HepG2 (cell line): ENCODE data around the gene C2. TPM values are rescaled to one million over a fixed set of nuclear protein-coding genes. Genes with fewer than 3 reads are reported as not detected.
A peak's percentile ranks its signal among the peaks of the same experiment; 100 is the strongest.

Experiments used
- ADNP ChIP-seq: sonication (generic); formaldehyde crosslinking; IDR thresholded peaks from 2 replicates; pipeline ENCODE4 v1.4.0; 2020; ENCODE audit warnings: missing genetic modification reagents
- ARID2 ChIP-seq: sonication (generic); formaldehyde crosslinking; IDR thresholded peaks from 2 replicates; pipeline ENCODE4 v1.8.1; 2022; ENCODE audit warnings: mild to moderate bottlenecking, missing genetic modification reagents, borderline replicate concordance
- CCAR2 ChIP-seq: fragments of 200-400 bp; formaldehyde crosslinking; optimal IDR thresholded peaks from 2 replicates; pipeline ENCODE3; 2018; ENCODE audit warnings: low read depth, mild to moderate bottlenecking, low read length, moderate library complexity
- EP300 ChIP-seq, 3 experiments: sonication (generic) in 1 of 3; formaldehyde crosslinking in 1 of 3; IDR thresholded peaks; 2 replicates each; pipeline versions ENCODE4 v1.5.1 to v1.6.1; 2011 to 2020; ENCODE audit warnings: low read depth in 2 of 3, low read length in 2 of 3, borderline replicate concordance in 1 of 3, improper control_type of control experiment in 1 of 3, mild to moderate bottlenecking in 1 of 3, missing genetic modification reagents in 1 of 3, moderate library complexity in 1 of 3
- FOXK2 ChIP-seq: fragments of 450-650 bp; IDR thresholded peaks from 2 replicates; pipeline ENCODE4 v1.6.1; 2016
- GFI1 ChIP-seq: sonication (generic); formaldehyde crosslinking; IDR thresholded peaks from 2 replicates; pipeline ENCODE4 v1.5.0; 2020; ENCODE audit warnings: missing genetic modification reagents, mild to moderate bottlenecking, borderline replicate concordance
- GLI4 ChIP-seq: sonication (generic); formaldehyde crosslinking; IDR thresholded peaks from 2 replicates; pipeline ENCODE4 v1.5.1; 2020; ENCODE audit warnings: missing genetic modification reagents, mild to moderate bottlenecking, moderate library complexity, borderline replicate concordance
- HCFC1 ChIP-seq: fragments of 150-350 bp; IDR thresholded peaks from 2 replicates; pipeline ENCODE4 v1.6.1; 2014; ENCODE audit warnings: low read depth, low read length
- HMG20B ChIP-seq: conservative IDR thresholded peaks from 2 replicates; pipeline ENCODE4 v1.6.1; 2016; ENCODE audit warnings: missing genetic modification reagents, missing compliant biosample characterization
- IRX3 ChIP-seq: sonication (generic); formaldehyde crosslinking; IDR thresholded peaks from 2 replicates; pipeline ENCODE4 v1.8.1; 2023; ENCODE audit warnings: mild to moderate bottlenecking, low read depth, missing genetic modification reagents, borderline replicate concordance
- KLF9 ChIP-seq: IDR thresholded peaks from 2 replicates; pipeline ENCODE4 v1.6.1; 2016; ENCODE audit warnings: low read depth
- MAX ChIP-seq: IDR thresholded peaks from 2 replicates; pipeline ENCODE4 v1.6.1; 2012; ENCODE audit warnings: inconsistent platforms
- MYC ChIP-seq: sonication (generic); formaldehyde crosslinking; IDR thresholded peaks from 2 replicates; pipeline ENCODE4 v1.9.0; 2021; ENCODE audit warnings: missing genetic modification reagents, borderline replicate concordance
- NFIC ChIP-seq: IDR thresholded peaks from 2 replicates; pipeline ENCODE4 v1.6.1; 2012; ENCODE audit warnings: mild to moderate bottlenecking, low read length, inconsistent platforms
- SIN3B ChIP-seq: fragments of 150-350 bp; IDR thresholded peaks from 2 replicates; pipeline ENCODE4 v1.6.1; 2014; ENCODE audit warnings: low read length
- STAG1 ChIP-seq: sonication (generic); formaldehyde crosslinking; IDR thresholded peaks from 2 replicates; pipeline ENCODE4 v1.4.0; 2020; ENCODE audit warnings: missing genetic modification reagents
- TAF15 ChIP-seq: fragments of 200-400 bp; formaldehyde crosslinking; IDR thresholded peaks from one replicate; pipeline ENCODE4 v1.6.1; 2018; ENCODE audit warnings: mild to moderate bottlenecking, low read depth, low read length; ENCODE audit not compliant: poor library complexity, severe bottlenecking
- TMF1 ChIP-seq: sonication (generic); formaldehyde crosslinking; IDR thresholded peaks from 2 replicates; pipeline ENCODE4 v1.8.1; 2022; ENCODE audit warnings: low read depth, missing genetic modification reagents
- ZFP62 ChIP-seq: sonication (generic); formaldehyde crosslinking; IDR thresholded peaks from 2 replicates; pipeline ENCODE4 v1.4.0; 2020; ENCODE audit warnings: missing genetic modification reagents
- ZFP91 ChIP-seq: sonication (generic); formaldehyde crosslinking; IDR thresholded peaks from 2 replicates; pipeline ENCODE4 v1.9.0; 2022; ENCODE audit warnings: missing genetic modification reagents, mild to moderate bottlenecking, borderline replicate concordance
- ZKSCAN1 ChIP-seq: fragments of 150-350 bp; IDR thresholded peaks from 2 replicates; pipeline ENCODE4 v1.6.1; 2014; ENCODE audit warnings: low read length
- ZNF337 ChIP-seq: sonication (generic); formaldehyde crosslinking; IDR thresholded peaks from 2 replicates; pipeline ENCODE4 v1.5.1; 2020; ENCODE audit warnings: missing genetic modification reagents, low read depth, mild to moderate bottlenecking, borderline replicate concordance
- ZNF598 ChIP-seq: sonication (generic); formaldehyde crosslinking; IDR thresholded peaks from 2 replicates; pipeline ENCODE4 v1.5.1; 2020; ENCODE audit warnings: mild to moderate bottlenecking, missing genetic modification reagents, borderline replicate concordance
- ZNF747 ChIP-seq: sonication (generic); formaldehyde crosslinking; IDR thresholded peaks from 2 replicates; pipeline ENCODE4 v1.8.1; 2023; ENCODE audit warnings: missing genetic modification reagents, mild to moderate bottlenecking, borderline replicate concordance
- ZNF777 ChIP-seq: sonication (generic); formaldehyde crosslinking; IDR thresholded peaks from 2 replicates; pipeline ENCODE4 v1.4.0; 2020; ENCODE audit warnings: missing genetic modification reagents
- ZNF800 ChIP-seq: sonication (generic); formaldehyde crosslinking; IDR thresholded peaks from 2 replicates; pipeline ENCODE4 v1.4.0; 2020; ENCODE audit warnings: missing genetic modification reagents
- polyA plus RNA-seq, 8 experiments: library from polyadenylated mRNA; depleted of rRNA in 3 of 8; stranded (reverse) in 7 of 8; unstranded in 1 of 8; fragments of >200 nt; fragmentation: Illumina TruSeq in 4 of 8; extraction: Trizol in 4 of 8; gene quantifications; 2 replicates each; pipeline versions ENCODE4 v1.2.1 to v1.2.3, GENCODE V29; 2011 to 2016; ENCODE audit warnings: low read depth in 4 of 8, missing spikeins in 1 of 8, mixed read lengths in 1 of 8; ENCODE audit not compliant: insufficient read depth in 1 of 8
- total RNA-seq, 5 experiments: library from RNA; depleted of rRNA; stranded (reverse); fragments of >200 nt; fragmentation: Illumina TruSeq; extraction: Trizol; gene quantifications; 2 replicates each; pipeline ENCODE4 v1.2.3, GENCODE V29; 2016; ENCODE audit warnings: low read depth in 1 of 5

Gene C2
- total and polyA plus RNA-seq, 2 of the 13 experiments (the other 11 are each of a cell fraction or from before 2014, with no cell fraction given) = 165 to 307 TPM

GRCh38 chr6:31945507-31946369 lies 18.2 kb downstream of the C2 start, which contains the start of gene CFB (continued):
- TF ChIP-seq ZFP91 (peak; percentile 72; the same call in 1 of the 2 replicates), EP300 (IDR thresholded peaks at IDR 0.05; ENCODE audit: low read depth in 2 of 2, low read length in 2 of 2) (peak; percentile 89 to 94; a peak in 3 of 4 replicates), EP300 (CRISPR knock-in tag; IDR thresholded peaks at IDR 0.05; ENCODE audit: borderline replicate concordance) (peak; percentile 92), ZNF747 (CRISPR knock-in tag) (peak; percentile 95), CCAR2 (peak; percentile 89), HCFC1 (peak; percentile 5; the same call in 1 of the 2 replicates), STAG1 (CRISPR knock-in tag) (peak; percentile 35; the same call in 1 of the 2 replicates), HMG20B (CRISPR knock-in tag) (peak; percentile 74), ZNF337 (CRISPR knock-in tag) (peak; percentile 66; the same call in 1 of the 2 replicates), ZKSCAN1 (no peak), ZFP62 (0 out of 2 replicates have a peak, but pooled peaks have one; percentile 34), MYC (CRISPR knock-in tag) (peak; percentile 70; the same call in 1 of the 2 replicates), FOXK2 (peak; percentile 94), ZNF800 (CRISPR knock-in tag) (0 out of 2 replicates have a peak, but pooled peaks have one; percentile 73), TAF15 (no peak), MAX (peak; percentile 65), ZNF598 (0 out of 2 replicates have a peak, but pooled peaks have one; percentile 79), KLF9 (0 out of 2 replicates have a peak, but pooled peaks have one; percentile 63), SIN3B (no peak), ZNF777 (CRISPR knock-in tag) (peak; percentile 34; the same call in 1 of the 2 replicates), TMF1 (no peak), ARID2 (CRISPR knock-in tag) (no peak), NFIC (peak; percentile 87), GFI1 (CRISPR knock-in tag) (peak; percentile 85), GLI4 (no peak), ADNP (no peak), IRX3 (CRISPR knock-in tag) (no peak)
